Glutamatergic neuron (in vitro differentiated cells): ENCODE data around the gene EGFL6. TPM values are rescaled to one million over a fixed set of nuclear protein-coding genes. Genes with fewer than 3 reads are reported as not detected.

ENCODE experiments used
- DNase-seq: peaks from one replicate; pipeline ENCODE4 v3.0.0; 2022
- H3K27ac Mint-ChIP-seq: one replicate; pipeline ENCODE4 v1.8.0; 2020; ENCODE audit warnings: mild to moderate bottlenecking, mixed read lengths, inconsistent platforms; ENCODE audit not compliant: unreplicated experiment
- H3K27me3 Mint-ChIP-seq: one replicate; pipeline ENCODE4 v1.8.0; 2020; ENCODE audit warnings: mild to moderate bottlenecking, moderate library complexity, mixed read lengths, inconsistent platforms; ENCODE audit not compliant: unreplicated experiment
- H3K36me3 Mint-ChIP-seq: one replicate; pipeline ENCODE4 v1.8.0; 2020; ENCODE audit warnings: mild to moderate bottlenecking, mixed read lengths, inconsistent platforms; ENCODE audit not compliant: unreplicated experiment
- H3K4me1 Mint-ChIP-seq: one replicate; pipeline ENCODE4 v1.8.0; 2020; ENCODE audit warnings: mild to moderate bottlenecking, low read depth, mixed read lengths, inconsistent platforms; ENCODE audit not compliant: unreplicated experiment
- H3K4me3 Mint-ChIP-seq: one replicate; pipeline ENCODE4 v1.8.0; 2020; ENCODE audit warnings: mild to moderate bottlenecking, mixed read lengths, inconsistent platforms; ENCODE audit not compliant: unreplicated experiment
- H3K9me3 Mint-ChIP-seq: one replicate; pipeline ENCODE4 v1.8.0; 2020; ENCODE audit warnings: mild to moderate bottlenecking, moderate library complexity, mixed read lengths, inconsistent platforms; ENCODE audit not compliant: unreplicated experiment
- total RNA-seq: library from RNA; stranded (reverse); fragmentation: NEBNext Ultra II Directional; extraction: Animal tissue kit (Norgen Biotek cat#: 25700); gene quantifications from one replicate; pipeline ENCODE4 v1.2.1, GENCODE V29; 2021; ENCODE audit not compliant: unreplicated experiment
- TF ChIP-seq, protein P1 (sequence below): fragments of 200-600 bp; sonication (generic); IDR thresholded peaks from one replicate; pipeline ENCODE4 v1.5.0; 2021; ENCODE audit not compliant: partially characterized antibody, unreplicated experiment

EGFL6 gene
- total RNA-seq, 1 donor from 2014 or later, result not detected

DNA sequence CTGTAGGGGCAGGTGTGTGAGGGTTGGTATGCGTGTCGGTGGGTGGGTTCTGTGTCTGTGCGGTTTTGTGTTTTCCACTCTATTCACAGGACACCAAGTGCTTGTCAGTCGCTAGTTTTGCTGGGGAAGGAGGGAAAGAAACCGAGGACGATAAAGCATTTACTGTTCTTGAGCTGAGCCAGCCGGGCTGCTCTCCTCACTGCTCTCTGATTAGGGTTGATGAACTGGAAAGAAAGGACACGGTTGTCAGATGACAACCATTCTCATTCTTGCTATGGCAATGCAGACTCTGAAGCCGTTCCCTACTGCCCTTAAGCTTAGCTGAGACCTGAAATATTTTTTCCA is 832 bp downstream of the EGFL6 start:
- no peaks in the 10 kb centered on the region for H3K4me1 Mint-ChIP-seq
- H3K4me3 Mint-ChIP-seq, result peak overlapping the region; percentile 64
- H3K27ac Mint-ChIP-seq, result no peak overlapping the region

DNA sequence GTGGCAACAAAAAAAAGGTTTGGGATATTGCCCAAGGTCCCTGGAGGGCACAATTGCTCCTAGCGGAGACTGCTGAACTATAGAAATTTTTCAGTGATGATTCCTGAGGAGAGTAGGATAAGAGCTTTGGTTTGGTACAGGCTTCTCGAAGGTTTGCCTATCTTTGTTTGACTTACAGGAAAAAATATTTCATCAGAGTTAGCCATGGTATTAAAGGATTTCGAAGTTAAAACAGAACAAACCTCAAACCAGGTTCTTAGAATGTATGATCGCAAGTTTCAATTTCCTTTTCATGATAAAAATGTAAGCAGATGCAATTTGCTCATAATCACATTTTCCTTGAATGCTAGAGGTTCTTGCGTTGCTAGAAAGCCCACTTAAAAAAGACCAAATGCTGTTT is 1.7 kb downstream of the EGFL6 start:
- peaks cover 8% of the 10 kb centered on the region for H3K27me3 Mint-ChIP-seq
- H3K4me3 Mint-ChIP-seq, result no peak overlapping the region
- no peaks in the 10 kb centered on the region for H3K4me1 Mint-ChIP-seq
- no peak overlapping the region for H3K27ac Mint-ChIP-seq
- H3K36me3 Mint-ChIP-seq, result no peaks in the 10 kb centered on the region
- TF ChIP-seq, protein P1, sequence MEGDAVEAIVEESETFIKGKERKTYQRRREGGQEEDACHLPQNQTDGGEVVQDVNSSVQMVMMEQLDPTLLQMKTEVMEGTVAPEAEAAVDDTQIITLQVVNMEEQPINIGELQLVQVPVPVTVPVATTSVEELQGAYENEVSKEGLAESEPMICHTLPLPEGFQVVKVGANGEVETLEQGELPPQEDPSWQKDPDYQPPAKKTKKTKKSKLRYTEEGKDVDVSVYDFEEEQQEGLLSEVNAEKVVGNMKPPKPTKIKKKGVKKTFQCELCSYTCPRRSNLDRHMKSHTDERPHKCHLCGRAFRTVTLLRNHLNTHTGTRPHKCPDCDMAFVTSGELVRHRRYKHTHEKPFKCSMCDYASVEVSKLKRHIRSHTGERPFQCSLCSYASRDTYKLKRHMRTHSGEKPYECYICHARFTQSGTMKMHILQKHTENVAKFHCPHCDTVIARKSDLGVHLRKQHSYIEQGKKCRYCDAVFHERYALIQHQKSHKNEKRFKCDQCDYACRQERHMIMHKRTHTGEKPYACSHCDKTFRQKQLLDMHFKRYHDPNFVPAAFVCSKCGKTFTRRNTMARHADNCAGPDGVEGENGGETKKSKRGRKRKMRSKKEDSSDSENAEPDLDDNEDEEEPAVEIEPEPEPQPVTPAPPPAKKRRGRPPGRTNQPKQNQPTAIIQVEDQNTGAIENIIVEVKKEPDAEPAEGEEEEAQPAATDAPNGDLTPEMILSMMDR, result no peak
- H3K9me3 Mint-ChIP-seq, result peaks cover 2% of the 10 kb centered on the region
- DNase-seq, result no peak

More for the DNA sequence above, 832 bp downstream of the EGFL6 start:
- DNase-seq, result no peak
- no peaks in the 10 kb centered on the region for H3K36me3 Mint-ChIP-seq
- TF ChIP-seq, protein P1, result no peak
- peaks cover 2% of the 10 kb centered on the region for H3K9me3 Mint-ChIP-seq
- peaks cover 8% of the 10 kb centered on the region for H3K27me3 Mint-ChIP-seq

DNA sequence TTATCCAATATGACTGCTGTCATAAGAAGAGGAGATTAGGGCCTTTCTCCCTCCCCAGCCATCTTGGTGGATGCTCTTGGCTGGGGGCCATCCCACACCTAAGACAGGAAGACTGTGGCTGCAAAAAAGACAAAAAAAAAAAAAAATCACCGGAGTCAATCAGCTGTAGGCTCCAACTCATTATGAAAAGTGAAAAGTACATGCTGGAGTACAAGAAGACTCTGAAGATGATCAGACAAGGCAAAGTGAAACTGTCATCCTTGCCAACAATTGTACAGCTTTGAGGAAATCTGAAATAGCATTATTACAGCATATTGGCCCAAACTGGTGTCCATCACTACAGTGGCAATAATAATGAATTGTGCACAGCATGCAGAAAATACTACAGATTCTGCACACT is 5.2 kb downstream of the EGFL6 start:
- DNase-seq, result no peak
- TF ChIP-seq, protein P1, result no peak
- H3K27me3 Mint-ChIP-seq, result peaks cover 7% of the 10 kb centered on the region
- no peaks in the 10 kb centered on the region for H3K9me3 Mint-ChIP-seq
- H3K36me3 Mint-ChIP-seq, result no peaks in the 10 kb centered on the region
- no peak overlapping the region for H3K27ac Mint-ChIP-seq
- H3K4me1 Mint-ChIP-seq, result no peaks in the 10 kb centered on the region
- no peak overlapping the region for H3K4me3 Mint-ChIP-seq

DNA sequence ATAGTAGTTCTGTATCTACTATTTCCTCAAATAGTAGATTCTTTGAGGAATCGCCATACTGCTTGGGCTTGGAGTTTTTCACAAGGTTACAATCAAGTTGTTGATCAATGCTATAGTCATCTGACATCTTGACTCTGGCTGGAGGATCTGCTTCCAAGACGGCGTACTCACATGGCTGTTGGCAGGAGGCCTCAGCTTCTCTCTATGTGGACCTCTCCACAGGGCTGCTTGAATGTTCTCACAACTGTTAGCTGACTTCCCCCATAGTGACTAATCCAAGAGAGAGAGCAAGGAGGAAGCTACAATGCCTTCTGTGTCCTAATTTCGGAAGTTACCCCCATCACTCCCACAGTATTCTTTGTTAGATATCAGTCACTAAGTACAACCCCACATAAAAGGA is 10.3 kb downstream of the EGFL6 start:
- DNase-seq, result no peak
- H3K4me1 Mint-ChIP-seq, result no peaks in the 10 kb centered on the region
- H3K36me3 Mint-ChIP-seq, result no peaks in the 10 kb centered on the region
- H3K9me3 Mint-ChIP-seq, result no peaks in the 10 kb centered on the region
- no peak overlapping the region for H3K4me3 Mint-ChIP-seq
- no peak overlapping the region for H3K27ac Mint-ChIP-seq
- H3K27me3 Mint-ChIP-seq, result no peaks in the 10 kb centered on the region
- TF ChIP-seq, protein P1, result no peak

DNA sequence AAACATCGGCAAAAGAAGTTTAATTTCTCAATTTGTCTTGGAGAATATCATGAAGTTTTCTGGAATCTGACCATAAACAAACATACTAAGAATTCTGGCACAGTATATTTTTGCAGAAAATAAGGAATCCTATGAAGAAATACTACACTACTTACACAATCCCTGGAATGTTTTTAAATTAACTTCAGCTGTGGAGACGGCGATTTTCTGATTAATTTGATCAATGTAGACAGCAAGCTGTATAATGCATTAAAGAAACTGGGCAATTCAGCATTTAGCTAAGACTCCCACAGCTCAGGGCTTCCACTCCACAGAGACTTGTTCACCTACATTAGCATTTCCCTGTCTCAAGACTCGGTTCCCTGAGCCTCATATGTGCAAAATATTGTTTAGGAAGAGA is 12.2 kb downstream of the EGFL6 start:
- H3K27me3 Mint-ChIP-seq, result no peaks in the 10 kb centered on the region
- no peaks in the 10 kb centered on the region for H3K4me1 Mint-ChIP-seq
- DNase-seq, result no peak
- H3K4me3 Mint-ChIP-seq, result no peak overlapping the region
- no peaks in the 10 kb centered on the region for H3K9me3 Mint-ChIP-seq
- H3K36me3 Mint-ChIP-seq, result no peaks in the 10 kb centered on the region
- H3K27ac Mint-ChIP-seq, result no peak overlapping the region
- TF ChIP-seq, protein P1, result no peak
